ENCODE measurements around the gene HRNR.

DNA sequence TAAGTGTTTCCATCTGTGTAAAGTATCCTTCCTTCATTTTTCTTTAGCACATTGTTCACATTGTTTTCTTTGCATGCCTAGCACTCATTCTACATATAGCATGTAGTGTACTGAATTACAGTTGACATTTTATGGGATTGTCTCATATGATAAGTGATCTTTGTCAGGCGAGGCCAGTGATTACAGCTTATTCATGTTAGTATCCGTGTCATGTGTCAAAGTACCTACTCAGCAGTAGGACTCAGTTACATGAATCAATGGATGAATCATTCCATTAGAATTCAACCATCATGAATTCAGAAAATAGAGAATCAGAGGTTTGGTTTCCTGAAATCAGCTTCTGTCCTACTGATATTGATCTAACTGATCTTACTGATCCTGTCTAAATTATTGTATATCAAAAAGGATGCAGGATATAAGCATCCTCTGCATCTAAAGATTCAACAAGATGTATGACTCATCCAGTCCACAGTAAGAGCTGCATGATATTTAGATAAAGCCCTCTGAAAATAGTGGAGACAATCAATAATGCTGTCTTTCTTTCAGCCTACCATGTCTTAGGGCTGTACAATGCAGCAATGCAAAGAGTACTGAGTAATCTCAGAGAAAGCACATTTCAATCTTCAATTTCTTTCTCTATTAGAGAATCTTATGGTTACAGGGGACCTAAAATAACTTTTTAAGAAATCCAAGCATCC lies 20.7 kb upstream of the HRNR start:
- TF ChIP-seq CTCF (IDR thresholded peaks at IDR 0.05) (no peak), POLR2A (IDR thresholded peaks at IDR 0.05) (no peak)

Data from esophagus squamous epithelium (tissue), 4 donors.